ENCODE results near the gene ADCY5. TPM values are rescaled to one million over a fixed set of nuclear protein-coding genes. Genes with fewer than 3 reads are reported as not detected.

Gene ADCY5
- total RNA-seq, 1 donor from 2014 or later, result 10.6 TPM

GRCh38 chr3:123374016-123374415, 74.9 kb downstream of the ADCY5 start:
- no peak for TF ChIP-seq CTCF (IDR thresholded peaks at IDR 0.05)
- Mint-ChIP-seq H3K27ac (ENCODE audit: unreplicated experiment) (no peak overlapping the region), H3K9me3 (ENCODE audit: unreplicated experiment) (peaks cover 4% of the 10 kb centered on the region), H3K27me3 (ENCODE audit: unreplicated experiment) (peaks cover 34% of the 10 kb centered on the region), H3K36me3 (ENCODE audit: unreplicated experiment) (no peaks in the 10 kb centered on the region), H3K4me3 (ENCODE audit: unreplicated experiment) (no peak overlapping the region), H3K4me1 (ENCODE audit: unreplicated experiment) (peaks cover 13% of the 10 kb centered on the region)
- DNase-seq (ENCODE audit: extremely low spot score, unreplicated experiment), result no peak

- no peak for TF ChIP-seq CTCF (IDR thresholded peaks at IDR 0.05)
- H3K4me3 Mint-ChIP-seq (ENCODE audit: unreplicated experiment), result no peak overlapping the region
- no peak for DNase-seq (ENCODE audit: extremely low spot score, unreplicated experiment)
- H3K27ac Mint-ChIP-seq (ENCODE audit: unreplicated experiment), result no peak overlapping the region
- H3K27me3 Mint-ChIP-seq (ENCODE audit: unreplicated experiment), result peaks cover 34% of the 10 kb centered on the region
- no peaks in the 10 kb centered on the region for H3K36me3 Mint-ChIP-seq (ENCODE audit: unreplicated experiment)
- peaks cover 13% of the 10 kb centered on the region for H3K4me1 Mint-ChIP-seq (ENCODE audit: unreplicated experiment)
- H3K9me3 Mint-ChIP-seq (ENCODE audit: unreplicated experiment), result peaks cover 4% of the 10 kb centered on the region
Measured at GRCh38 chr3:123373474-123373987, 75.4 kb downstream of the ADCY5 start.

GRCh38 chr3:123372686-123373473, 76.0 kb downstream of the ADCY5 start:
- no peak for DNase-seq (ENCODE audit: extremely low spot score, unreplicated experiment)
- Mint-ChIP-seq H3K27me3 (ENCODE audit: unreplicated experiment) (peaks cover 34% of the 10 kb centered on the region), H3K36me3 (ENCODE audit: unreplicated experiment) (no peaks in the 10 kb centered on the region), H3K4me3 (ENCODE audit: unreplicated experiment) (no peak overlapping the region), H3K27ac (ENCODE audit: unreplicated experiment) (no peak overlapping the region), H3K4me1 (ENCODE audit: unreplicated experiment) (peaks cover 15% of the 10 kb centered on the region), H3K9me3 (ENCODE audit: unreplicated experiment) (peaks cover 4% of the 10 kb centered on the region)
- no peak for TF ChIP-seq CTCF (IDR thresholded peaks at IDR 0.05)

GRCh38 chr3:123371859-123372685, 76.8 kb downstream of the ADCY5 start:
- Mint-ChIP-seq H3K27ac (ENCODE audit: unreplicated experiment) (no peak overlapping the region), H3K36me3 (ENCODE audit: unreplicated experiment) (no peaks in the 10 kb centered on the region), H3K4me1 (ENCODE audit: unreplicated experiment) (peaks cover 15% of the 10 kb centered on the region), H3K27me3 (ENCODE audit: unreplicated experiment) (peaks cover 29% of the 10 kb centered on the region), H3K4me3 (ENCODE audit: unreplicated experiment) (no peak overlapping the region), H3K9me3 (ENCODE audit: unreplicated experiment) (peaks cover 4% of the 10 kb centered on the region)
- DNase-seq (ENCODE audit: extremely low spot score, unreplicated experiment), result no peak
- no peak for TF ChIP-seq CTCF (IDR thresholded peaks at IDR 0.05)

- Mint-ChIP-seq H3K36me3 (ENCODE audit: unreplicated experiment) (no peaks in the 10 kb centered on the region), H3K4me1 (ENCODE audit: unreplicated experiment) (peaks cover 15% of the 10 kb centered on the region), H3K4me3 (ENCODE audit: unreplicated experiment) (no peak overlapping the region), H3K27me3 (ENCODE audit: unreplicated experiment) (peaks cover 27% of the 10 kb centered on the region), H3K27ac (ENCODE audit: unreplicated experiment) (no peak overlapping the region), H3K9me3 (ENCODE audit: unreplicated experiment) (peaks cover 4% of the 10 kb centered on the region)
- no peak for DNase-seq (ENCODE audit: extremely low spot score, unreplicated experiment)
- TF ChIP-seq CTCF (IDR thresholded peaks at IDR 0.05), result no peak
Measured at GRCh38 chr3:123371426-123371825, 77.5 kb downstream of the ADCY5 start.

Data from osteocyte (in vitro differentiated cells).